HEK293T (cell line): ENCODE data around the gene KLC1.

Experiments used
- BHLHE40 ChIP-seq: fragments of 450-650 bp; IDR thresholded peaks from 2 replicates; pipeline ENCODE4 v1.6.1; 2016; ENCODE audit warnings: mild to moderate bottlenecking, moderate library complexity, borderline replicate concordance
- CTBP1 ChIP-seq: fragments of 450-650 bp; IDR thresholded peaks from 2 replicates; pipeline ENCODE4 v1.6.1; 2016; ENCODE audit warnings: borderline replicate concordance
- FOXA1 ChIP-seq: fragments of 450-650 bp; IDR thresholded peaks from 2 replicates; pipeline ENCODE4 v1.6.1; 2016; ENCODE audit warnings: mild to moderate bottlenecking
- FOXK2 ChIP-seq: fragments of 450-650 bp; IDR thresholded peaks from 2 replicates; pipeline ENCODE4 v1.6.1; 2016; ENCODE audit warnings: mild to moderate bottlenecking
- FOXM1 ChIP-seq: fragments of 450-650 bp; IDR thresholded peaks from 2 replicates; pipeline ENCODE4 v1.6.1; 2017; ENCODE audit warnings: mild to moderate bottlenecking, borderline replicate concordance
- L3MBTL2 ChIP-seq: fragments of 450-650 bp; conservative IDR thresholded peaks from 2 replicates; pipeline ENCODE4 v1.6.1; 2016; ENCODE audit warnings: mild to moderate bottlenecking
- NFRKB ChIP-seq: fragments of 450-650 bp; IDR thresholded peaks from 2 replicates; pipeline ENCODE4 v1.6.1; 2016; ENCODE audit warnings: mild to moderate bottlenecking, moderate library complexity
- SP1 ChIP-seq: fragments of 450-650 bp; IDR thresholded peaks from 2 replicates; pipeline ENCODE4 v1.6.1; 2017
- SUZ12 ChIP-seq: fragments of 450-650 bp; IDR thresholded peaks from 2 replicates; pipeline ENCODE4 v1.6.1; 2016; ENCODE audit warnings: mild to moderate bottlenecking
- TARDBP ChIP-seq: fragments of 450-650 bp; IDR thresholded peaks from 2 replicates; pipeline ENCODE4 v1.6.1; 2016
- TF ChIP-seq, protein P1 (sequence below): fragments of 450-650 bp; IDR thresholded peaks from 2 replicates; pipeline ENCODE4 v1.6.1; 2016

DNA sequence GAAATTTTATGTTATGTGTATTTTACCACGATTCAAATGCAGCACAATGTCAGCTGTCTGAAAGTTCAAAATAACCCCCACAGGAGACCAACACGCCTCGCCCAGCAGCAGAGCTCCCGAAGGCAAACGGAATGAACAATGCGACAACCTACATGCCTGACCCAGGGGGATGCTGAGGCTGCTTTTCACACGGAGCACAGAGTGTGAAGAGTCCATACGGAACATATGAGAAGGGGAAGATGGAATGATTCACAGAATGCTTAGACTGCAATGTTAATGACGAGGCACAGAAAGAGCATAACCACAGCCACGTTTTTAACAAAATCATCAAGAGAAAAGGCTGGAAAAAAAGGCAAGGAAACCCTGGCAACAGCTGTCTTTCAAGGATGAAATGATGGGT is 109.2 kb downstream of the KLC1 start:
- TF ChIP-seq FOXM1: no peak
- no peak for TF ChIP-seq SP1
- TF ChIP-seq TARDBP: no peak
- no peak for TF ChIP-seq BHLHE40
- TF ChIP-seq SUZ12: no peak
- TF ChIP-seq, protein P1, sequence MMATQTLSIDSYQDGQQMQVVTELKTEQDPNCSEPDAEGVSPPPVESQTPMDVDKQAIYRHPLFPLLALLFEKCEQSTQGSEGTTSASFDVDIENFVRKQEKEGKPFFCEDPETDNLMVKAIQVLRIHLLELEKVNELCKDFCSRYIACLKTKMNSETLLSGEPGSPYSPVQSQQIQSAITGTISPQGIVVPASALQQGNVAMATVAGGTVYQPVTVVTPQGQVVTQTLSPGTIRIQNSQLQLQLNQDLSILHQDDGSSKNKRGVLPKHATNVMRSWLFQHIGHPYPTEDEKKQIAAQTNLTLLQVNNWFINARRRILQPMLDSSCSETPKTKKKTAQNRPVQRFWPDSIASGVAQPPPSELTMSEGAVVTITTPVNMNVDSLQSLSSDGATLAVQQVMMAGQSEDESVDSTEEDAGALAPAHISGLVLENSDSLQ: no peak
- TF ChIP-seq NFRKB: no peak
- TF ChIP-seq L3MBTL2: no peak
- no peak for TF ChIP-seq FOXK2
- no peak for TF ChIP-seq CTBP1
- no peak for TF ChIP-seq FOXA1
